ENCODE measurements around the gene PDXDC1.
"Not testable (repeated sequence)": the region's sequence is repeated elsewhere in the genome, so short reads cannot be mapped to it uniquely, and the experiment has no call there.

- TF ChIP-seq POLR2AphosphoS5 (IDR thresholded peaks at IDR 0.05; ENCODE audit: borderline replicate concordance, low read depth, low read length); EZH2 (IDR thresholded peaks at IDR 0.05): not testable (repeated sequence)
These were observed 533 bp upstream of the PDXDC1 start for GRCh38 chr16:14974331-14974655.

Data from SK-N-MC (cell line).